Activated T-helper 1 cell treated with Interleukin-2 at 50 U/mL for 16 hours (primary cell): ENCODE results near the gene PLEKHA8.

Experiments used
- DNase-seq: peaks from one replicate; pipeline ENCODE4 v3.0.0-alpha.2; 2020; ENCODE audit warnings: low read depth

PLEKHA8 gene

GRCh38 chr7:30169579-30169978 is 141.4 kb downstream of the PLEKHA8 start:
- DNase-seq: no peak

DNA sequence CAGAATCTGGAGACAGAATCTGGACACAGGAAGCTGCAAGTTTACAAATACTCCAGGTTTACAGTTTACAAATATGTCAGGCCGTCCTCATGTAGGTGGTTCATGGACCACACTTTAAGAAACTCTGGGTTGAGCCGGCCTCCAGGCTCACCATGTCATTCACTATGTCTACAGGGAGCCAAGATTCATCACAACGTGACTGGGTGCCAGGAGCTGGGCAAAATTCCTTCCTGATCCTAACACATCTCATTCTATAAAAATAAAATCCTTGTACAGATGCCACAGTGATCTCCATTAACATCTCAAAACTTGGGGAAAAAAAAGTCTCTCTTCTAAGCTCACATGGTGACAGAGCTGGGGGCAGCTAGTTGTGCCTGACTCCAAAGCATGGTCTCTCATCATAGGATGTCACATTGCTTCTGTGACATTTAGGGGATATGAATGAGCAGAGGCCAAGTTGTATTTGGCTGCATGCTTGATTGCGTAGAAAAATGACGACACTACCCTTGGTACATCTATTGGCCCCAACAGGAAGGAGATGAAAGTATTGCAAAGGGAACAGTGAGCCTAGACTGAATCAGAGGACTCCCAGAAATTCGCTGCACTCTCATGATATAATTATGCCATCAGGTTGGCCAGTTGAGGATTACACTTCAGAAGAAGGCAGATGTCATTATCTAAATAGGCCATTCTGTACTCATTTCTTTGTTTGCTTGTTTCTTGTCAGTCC is 142.4 kb downstream of the PLEKHA8 start:
- no peak for DNase-seq

- DNase-seq: no peak
Measured at GRCh38 chr7:30171766-30172447, 143.7 kb downstream of the PLEKHA8 start.

GRCh38 chr7:30172451-30172850 is 144.2 kb downstream of the PLEKHA8 start:
- DNase-seq: no peak

- DNase-seq: no peak
Measured at GRCh38 chr7:30173058-30173897, 145.1 kb downstream of the PLEKHA8 start.

- no peak for DNase-seq
Measured at GRCh38 chr7:30175180-30175579, 147.0 kb downstream of the PLEKHA8 start.

DNA sequence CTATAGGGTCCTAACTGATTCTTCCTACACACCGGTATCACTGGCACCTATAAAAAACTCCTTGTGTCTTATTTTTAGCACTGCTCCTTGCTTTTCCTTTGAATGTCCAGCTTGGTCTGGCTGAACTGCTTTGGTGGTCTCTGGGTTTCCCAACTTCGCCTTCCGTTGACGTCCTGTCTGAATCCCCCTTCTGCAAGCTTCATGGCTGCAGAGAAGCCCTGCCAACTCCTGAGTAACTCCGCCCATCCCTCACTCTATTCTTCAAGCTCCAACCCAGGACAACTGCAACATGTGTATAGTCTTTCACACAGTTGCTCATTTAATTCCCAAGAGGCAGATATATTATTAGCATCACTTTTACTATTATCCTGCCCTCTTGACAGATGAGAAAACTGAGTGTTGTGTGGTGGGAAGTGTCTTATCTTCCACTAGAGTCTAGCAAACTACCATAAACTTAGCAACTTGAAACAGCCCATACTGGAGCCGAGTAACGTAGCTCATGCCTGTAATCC is 147.5 kb downstream of the PLEKHA8 start:
- DNase-seq: no peak

GRCh38 chr7:30176463-30177109 is 148.4 kb downstream of the PLEKHA8 start:
- no peak for DNase-seq

GRCh38 chr7:30177186-30177585 is 149.0 kb downstream of the PLEKHA8 start:
- DNase-seq: no peak

GRCh38 chr7:30177965-30178364 is 149.8 kb downstream of the PLEKHA8 start:
- no peak for DNase-seq

DNA sequence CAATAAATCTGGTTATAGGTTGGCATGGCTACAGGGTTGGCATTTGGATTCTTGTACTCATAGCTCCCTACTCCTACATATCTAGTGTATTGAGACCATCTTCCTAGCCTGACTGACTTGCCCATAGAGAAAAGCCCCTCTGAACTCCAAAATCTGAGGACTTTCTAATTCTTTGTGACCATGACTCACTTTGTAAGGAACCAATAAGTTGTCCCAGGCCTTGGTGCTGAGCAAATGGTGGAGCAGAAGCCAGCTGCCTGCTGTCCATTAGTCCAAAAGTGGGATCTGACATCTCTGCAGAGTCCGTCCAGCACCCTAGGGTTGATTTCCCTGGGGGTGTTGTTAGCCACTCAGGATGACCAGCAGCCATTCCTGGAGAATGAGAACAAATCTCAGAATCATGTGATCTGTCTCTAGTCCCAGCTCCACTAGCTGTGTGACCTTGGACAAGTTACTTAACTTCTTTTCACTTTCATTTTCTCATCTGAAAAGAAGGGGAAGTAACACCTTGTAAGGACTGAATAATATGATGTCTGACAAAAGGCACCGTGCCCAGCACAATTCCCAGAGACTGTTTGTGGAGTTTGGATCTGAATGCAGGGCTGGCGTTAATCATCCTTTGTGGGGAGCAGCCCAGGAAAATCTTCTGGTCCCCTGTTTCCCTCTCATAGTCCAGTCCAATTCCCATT is 150.7 kb downstream of the PLEKHA8 start:
- no peak for DNase-seq
